Measurements from ENCODE around the gene THAP4. TPM values are rescaled to one million over a fixed set of nuclear protein-coding genes. Genes with fewer than 3 reads are reported as not detected.

The THAP4 gene
- total and polyA plus RNA-seq, 2 of the 13 experiments (the other 11 are each of a cell fraction or from before 2014, with no cell fraction given), result 59.7 to 75.7 TPM

GRCh38 chr2:241653210-241653750, 16.3 kb upstream of the THAP4 start (continued):
- TF ChIP-seq CCAR2 (optimal IDR thresholded peaks at IDR 0.05; ENCODE audit: low read depth, low read length), result no peak
- 0 out of 2 replicates have a peak, but pooled peaks have one; percentile 29 for TF ChIP-seq CHD2 (IDR thresholded peaks at IDR 0.05; ENCODE audit: low read depth, low read length)
- TF ChIP-seq THRA (CRISPR knock-in tag; IDR thresholded peaks at IDR 0.05; ENCODE audit: borderline replicate concordance), result peak; percentile 75; the same call in 1 of the 2 replicates
- TF ChIP-seq TBX2 (CRISPR knock-in tag; IDR thresholded peaks at IDR 0.05; ENCODE audit: borderline replicate concordance), result peak; percentile 88; the same call in 1 of the 2 replicates
- no peak for TF ChIP-seq SCMH1 (CRISPR knock-in tag; IDR thresholded peaks at IDR 0.05; ENCODE audit: borderline replicate concordance)
- no peak for TF ChIP-seq SSRP1 (CRISPR knock-in tag; IDR thresholded peaks at IDR 0.05)
- no peak for TF ChIP-seq ZNF275 (CRISPR knock-in tag; IDR thresholded peaks at IDR 0.05; ENCODE audit: borderline replicate concordance)
- 0 out of 2 replicates have a peak, but pooled peaks have one; percentile 80 for TF ChIP-seq ESRRA (CRISPR knock-in tag; IDR thresholded peaks at IDR 0.05; ENCODE audit: low read depth)
- no peak for TF ChIP-seq NR2F2 (IDR thresholded peaks at IDR 0.05; ENCODE audit: borderline replicate concordance, low read depth)
- no peak for TF ChIP-seq ZBTB10 (CRISPR knock-in tag; IDR thresholded peaks at IDR 0.05; ENCODE audit: borderline replicate concordance)
- TF ChIP-seq ZNF552 (CRISPR knock-in tag; IDR thresholded peaks at IDR 0.05; ENCODE audit: borderline replicate concordance), result no peak
- no peak; the same call in 1 of the 2 replicates for TF ChIP-seq ZSCAN21 (CRISPR knock-in tag; IDR thresholded peaks at IDR 0.05; ENCODE audit: borderline replicate concordance)
- no peak for TF ChIP-seq MYNN (CRISPR knock-in tag; IDR thresholded peaks at IDR 0.05; ENCODE audit: low read depth)
- peak; percentile 66 for TF ChIP-seq CTCF (CRISPR knock-in tag; IDR thresholded peaks at IDR 0.05)
- peak; percentile 67; the same call in 1 of the 2 replicates for TF ChIP-seq NCOA2 (CRISPR knock-in tag; IDR thresholded peaks at IDR 0.05)
- peak; percentile 79; the same call in 1 of the 2 replicates for TF ChIP-seq TRAFD1 (CRISPR knock-in tag; IDR thresholded peaks at IDR 0.05; ENCODE audit: borderline replicate concordance)
- TF ChIP-seq ETV6 (CRISPR knock-in tag; conservative IDR thresholded peaks at IDR 0.05), result 0 out of 2 replicates have a peak, but pooled peaks have one; percentile 23
- no peak for TF ChIP-seq ZBTB14 (CRISPR knock-in tag; IDR thresholded peaks at IDR 0.05)
- no peak for TF ChIP-seq ZNF234 (CRISPR knock-in tag; conservative IDR thresholded peaks at IDR 0.05)
